Sigmoid colon (tissue), 7 donors: ENCODE data around the gene ARID3C. TPM values are rescaled to one million over a fixed set of nuclear protein-coding genes. Genes with fewer than 3 reads are reported as not detected.

Experiments used
- DNase-seq: peaks from one replicate; pipeline ENCODE4 v3.0.0-alpha.2; 2019
- H3K27ac ChIP-seq, 4 donors: fragments of 200-600 bp; sonication (generic); one replicate each; pipeline ENCODE4 v1.5.1; 2016 to 2019; ENCODE audit warnings: mild to moderate bottlenecking in 1 of 4
- H3K27me3 ChIP-seq, 3 donors: fragments of 200-600 bp; sonication (generic); one replicate each; pipeline ENCODE4 v1.5.1; 2019; ENCODE audit warnings: mild to moderate bottlenecking in 1 of 3
- H3K36me3 ChIP-seq, 4 donors: fragments of 200-600 bp; sonication (generic); one replicate each; pipeline ENCODE4 v1.5.1; 2016 to 2019
- H3K4me1 ChIP-seq, 4 donors: fragments of 200-600 bp; sonication (generic); one replicate each; pipeline ENCODE4 v1.5.1; 2017 to 2019
- H3K4me3 ChIP-seq, 4 donors: fragments of 200-600 bp; sonication (generic); one replicate each; pipeline ENCODE4 v1.5.1; 2017 to 2019; ENCODE audit warnings: mild to moderate bottlenecking in 2 of 4, moderate library complexity in 1 of 4
- H3K9me3 ChIP-seq, 4 donors: fragments of 200-600 bp in 3 of 4; sonication (generic) in 3 of 4; one replicate each; pipeline versions ENCODE4 v1.5.1 to v1.6.1; 2013 to 2019
- EP300 ChIP-seq, 4 donors: sonication (generic); formaldehyde crosslinking; IDR thresholded peaks; one replicate each; pipeline ENCODE4 v1.6.1; 2017; ENCODE audit warnings: antibody characterized with exemption in 4 of 4
- POLR2A ChIP-seq, 2 donors: fragments of 450-650 bp; IDR thresholded peaks; one replicate each; pipeline ENCODE4 v1.6.1; 2016; ENCODE audit warnings: antibody characterized with exemption in 2 of 2, mild to moderate bottlenecking in 2 of 2, moderate library complexity in 2 of 2
- POLR2AphosphoS5 ChIP-seq, 4 donors: sonication (generic); formaldehyde crosslinking; IDR thresholded peaks; one replicate each; pipeline ENCODE4 v1.6.1; 2017; ENCODE audit warnings: antibody characterized with exemption in 4 of 4
- WGBS, 2 donors: extraction: QIAGEN DNeasy Blood & Tissue Kit; methylation state at CpG; one replicate each; pipeline ENCODE4 v1.1.7; 2013; 5-methylcytosine and 5-hydroxymethylcytosine counted together
- intact Hi-C: fragments of 100-400 bp; cut with DNase I; formaldehyde crosslinking; loops from one replicate; pipeline ENCODE4 v1.15.1; 2023
- polyA plus RNA-seq, 3 donors: library from polyadenylated mRNA; stranded (reverse); fragments of 200-250 nt; gene quantifications; one replicate each; pipeline ENCODE4 v1.2.3, GENCODE V29; 2013
- small RNA-seq, 3 donors: library from RNA; depleted of rRNA; stranded (forward); fragments of <200 nt; gene quantifications; one replicate each; pipeline ENCODE3, GENCODE V24; 2016
- total RNA-seq, 4 donors: library from RNA; depleted of rRNA; stranded (reverse); fragments of >200 nt; gene quantifications; one replicate each; pipeline ENCODE4 v1.1.0, GENCODE V29; 2016
- TF ChIP-seq, protein P1 (sequence below), 4 experiments: fragments of 450-650 bp in 3 of 4; fragments of 200-600 bp in 1 of 4; IDR thresholded peaks; one replicate each; pipeline ENCODE4 v1.5.1; 2016 to 2019; ENCODE audit warnings: antibody characterized with exemption in 4 of 4, mild to moderate bottlenecking in 3 of 4, moderate library complexity in 2 of 4
- donor health status: healthy with polysubstance abuse.
- donor health status: Bipolar disorder and iron deficiency.
- donor health status: healthy.

ARID3C gene
- total and polyA plus RNA-seq, 7 donors: 0.06 TPM; not detected in 6

DNA sequence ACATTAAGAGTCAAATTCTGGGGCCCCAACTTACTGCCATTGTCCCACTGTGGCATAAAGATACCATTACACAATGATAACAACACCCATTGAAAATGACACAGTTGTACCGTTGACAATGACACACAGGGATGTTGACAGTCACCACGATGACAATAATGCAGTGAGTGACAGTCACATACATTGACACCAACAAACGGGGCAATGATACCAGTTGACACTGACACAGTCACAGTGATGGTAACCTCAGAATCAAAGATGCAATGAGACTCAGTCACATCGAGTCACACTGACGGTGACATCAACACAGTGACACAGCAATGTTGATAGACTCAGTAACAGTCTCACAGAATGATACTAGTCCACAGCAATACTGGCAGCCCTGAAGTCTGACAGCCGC, 56.2 kb downstream of the ARID3C start:
- intact Hi-C loops: no loop called here
- 63 to 87% methylated on average over 6 of the region's 6 CpGs for WGBS, 2 donors
- TF ChIP-seq POLR2AphosphoS5 (IDR thresholded peaks at IDR 0.05): no peak
- TF ChIP-seq, protein P1, sequence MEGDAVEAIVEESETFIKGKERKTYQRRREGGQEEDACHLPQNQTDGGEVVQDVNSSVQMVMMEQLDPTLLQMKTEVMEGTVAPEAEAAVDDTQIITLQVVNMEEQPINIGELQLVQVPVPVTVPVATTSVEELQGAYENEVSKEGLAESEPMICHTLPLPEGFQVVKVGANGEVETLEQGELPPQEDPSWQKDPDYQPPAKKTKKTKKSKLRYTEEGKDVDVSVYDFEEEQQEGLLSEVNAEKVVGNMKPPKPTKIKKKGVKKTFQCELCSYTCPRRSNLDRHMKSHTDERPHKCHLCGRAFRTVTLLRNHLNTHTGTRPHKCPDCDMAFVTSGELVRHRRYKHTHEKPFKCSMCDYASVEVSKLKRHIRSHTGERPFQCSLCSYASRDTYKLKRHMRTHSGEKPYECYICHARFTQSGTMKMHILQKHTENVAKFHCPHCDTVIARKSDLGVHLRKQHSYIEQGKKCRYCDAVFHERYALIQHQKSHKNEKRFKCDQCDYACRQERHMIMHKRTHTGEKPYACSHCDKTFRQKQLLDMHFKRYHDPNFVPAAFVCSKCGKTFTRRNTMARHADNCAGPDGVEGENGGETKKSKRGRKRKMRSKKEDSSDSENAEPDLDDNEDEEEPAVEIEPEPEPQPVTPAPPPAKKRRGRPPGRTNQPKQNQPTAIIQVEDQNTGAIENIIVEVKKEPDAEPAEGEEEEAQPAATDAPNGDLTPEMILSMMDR (IDR thresholded peaks at IDR 0.05): no peak
- TF ChIP-seq EP300 (IDR thresholded peaks at IDR 0.05): no peak
- TF ChIP-seq POLR2A (IDR thresholded peaks at IDR 0.05): no peak
- Histone ChIP-seq H3K4me1 (peaks cover 0 to 22% (median 13%) of the 10 kb centered on the region in 4 donors), H3K36me3 (no peaks in the 10 kb centered on the region), H3K27ac (no peak overlapping the region), H3K9me3 (no peaks in the 10 kb centered on the region), H3K27me3 (peaks cover 5 to 30% (median 8%) of the 10 kb centered on the region in 3 donors), H3K4me3 (no peak overlapping the region)
- DNase-seq: no peak

DNA sequence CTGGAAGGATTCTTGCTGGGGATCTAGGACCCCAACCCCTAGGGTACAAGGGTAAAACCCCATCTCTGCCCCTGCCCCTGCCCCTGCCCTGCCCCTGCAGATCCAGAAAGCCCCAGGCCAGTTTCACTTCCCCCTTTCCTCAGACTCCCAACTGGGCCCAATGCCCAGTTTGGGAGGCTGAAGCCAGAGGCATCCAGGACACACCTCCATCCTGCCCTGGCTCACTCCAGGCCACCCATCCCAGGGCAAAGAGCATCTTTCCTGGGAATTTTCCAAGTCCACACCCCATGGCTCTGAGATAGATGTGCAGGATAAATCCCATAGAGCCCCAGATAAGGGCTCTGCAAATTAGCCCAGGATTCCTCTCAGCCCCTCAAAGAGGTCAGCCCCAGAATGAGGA, 56.8 kb downstream of the ARID3C start:
- peaks cover 0 to 17% (median 9%) of the 10 kb centered on the region in 4 donors for H3K4me1 ChIP-seq
- TF ChIP-seq POLR2A (IDR thresholded peaks at IDR 0.05) (no peak), EP300 (IDR thresholded peaks at IDR 0.05) (no peak)
- TF ChIP-seq, protein P1 (IDR thresholded peaks at IDR 0.05): no peak
- peaks cover 0 to 25% (median 3%) of the 10 kb centered on the region in 3 donors for H3K27me3 ChIP-seq
- H3K27ac ChIP-seq: no peak overlapping the region
- DNase-seq: no peak
- H3K4me3 ChIP-seq: no peak overlapping the region
- intact Hi-C loops: no loop called here
- no peaks in the 10 kb centered on the region for H3K36me3 ChIP-seq
- H3K9me3 ChIP-seq: no peaks in the 10 kb centered on the region

DNA sequence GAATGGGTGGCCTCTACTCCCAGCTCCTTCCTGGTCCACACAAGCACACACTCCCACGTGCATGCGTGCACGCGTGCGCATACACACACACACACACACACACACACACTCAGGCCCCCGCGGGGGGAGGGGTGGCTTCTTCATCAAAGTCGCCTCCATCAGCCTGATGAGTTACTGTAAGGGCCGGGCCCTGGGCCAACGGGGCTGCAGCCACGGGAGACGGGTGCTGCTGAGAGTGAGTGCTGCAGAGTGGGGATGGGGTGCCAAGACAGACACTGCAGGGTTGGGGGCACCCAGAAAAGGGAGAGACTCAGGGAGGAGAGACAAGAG, 57.4 kb downstream of the ARID3C start:
- no peaks in the 10 kb centered on the region for H3K9me3 ChIP-seq
- TF ChIP-seq EP300 (IDR thresholded peaks at IDR 0.05) (no peak), POLR2A (IDR thresholded peaks at IDR 0.05) (no peak), POLR2AphosphoS5 (IDR thresholded peaks at IDR 0.05) (no peak)
- TF ChIP-seq, protein P1 (IDR thresholded peaks at IDR 0.05): no peak
- no peak overlapping the region for H3K27ac ChIP-seq
- H3K36me3 ChIP-seq: no peaks in the 10 kb centered on the region
- intact Hi-C loops: no loop called here
- 40 to 72% methylated on average over 12 of the region's 12 CpGs for WGBS, 2 donors
- peaks cover 0 to 17% (median 9%) of the 10 kb centered on the region in 4 donors for H3K4me1 ChIP-seq
- no peak overlapping the region for H3K4me3 ChIP-seq
- H3K27me3 ChIP-seq: peaks cover 0 to 18% (median 0%) of the 10 kb centered on the region in 3 donors
- DNase-seq: no peak

Small RNA genes lying within 50 kb of the gene (small RNA-seq; reads per million reads assigned to genes)
- gene CCL27: 0 reads per million in 3 donors

Other genes with a start within 250 kb of the ARID3C start
- gene FAM219A, start 170.5 kb downstream of the ARID3C start, total RNA-seq: 10 to 100 TPM in 1 of 4 donors, 1 to 10 TPM in 3; 7.4 to 10.2 (median 8.8) TPM
- 1 to 10 TPM; 3.0 to 7.9 (median 3.2) TPM for gene FAM219A, start 170.5 kb downstream of the ARID3C start, polyA plus RNA-seq
- gene DNAI1, start 170.3 kb downstream of the ARID3C start, total RNA-seq: under 1 TPM in 1 of 4 donors, not detected in 3; under 0.01 TPM
- gene DNAI1, start 170.3 kb downstream of the ARID3C start, polyA plus RNA-seq: under 1 TPM in 1 of 3 donors, not detected in 2; 0.01 TPM
- 1 to 10 TPM in 1 of 4 donors, not detected in 3; 2.5 TPM for gene ENHO, start 106.1 kb downstream of the ARID3C start, total RNA-seq
- gene ENHO, start 106.1 kb downstream of the ARID3C start, polyA plus RNA-seq: 1 to 10 TPM; 1.9 to 7.4 (median 6.0) TPM
- gene CNTFR, start 39.3 kb downstream of the ARID3C start, total RNA-seq: 10 to 100 TPM in 1 of 4 donors, 1 to 10 TPM in 3; 3.0 to 12.9 (median 7.5) TPM
- 1 to 10 TPM; 1.6 to 4.6 (median 4.2) TPM for gene CNTFR, start 39.3 kb downstream of the ARID3C start, polyA plus RNA-seq
- 10 to 100 TPM; 23.3 to 44.3 (median 31.5) TPM for gene RPP25L, start 17.0 kb downstream of the ARID3C start, total RNA-seq
- gene RPP25L, start 17.0 kb downstream of the ARID3C start, polyA plus RNA-seq: 10 to 100 TPM; 47.4 to 72.1 (median 49.2) TPM
- gene DCTN3, start 8.6 kb downstream of the ARID3C start, total RNA-seq: 100 to 1,000 TPM in 2 of 4 donors, 10 to 100 TPM in 2; 59.6 to 122 (median 106) TPM
- 10 to 100 TPM; 84.0 to 90.7 (median 86.7) TPM for gene DCTN3, start 8.6 kb downstream of the ARID3C start, polyA plus RNA-seq
- gene SIGMAR1, start 8.7 kb upstream of the ARID3C start, total RNA-seq: 10 to 100 TPM; 69.0 to 82.6 (median 72.6) TPM
- gene SIGMAR1, start 8.7 kb upstream of the ARID3C start, polyA plus RNA-seq: 10 to 100 TPM; 12.0 to 71.5 (median 13.2) TPM
- 10 to 100 TPM; 28.8 to 51.0 (median 33.1) TPM for gene GALT, start 17.6 kb upstream of the ARID3C start, total RNA-seq
- gene GALT, start 17.6 kb upstream of the ARID3C start, polyA plus RNA-seq: 10 to 100 TPM; 15.6 to 44.8 (median 21.7) TPM
- gene IL11RA, start 23.1 kb upstream of the ARID3C start, total RNA-seq: 100 to 1,000 TPM in 1 of 4 donors, 10 to 100 TPM in 3; 67.3 to 110 (median 90.7) TPM
- gene IL11RA, start 23.1 kb upstream of the ARID3C start, polyA plus RNA-seq: 10 to 100 TPM in 1 of 3 donors, 1 to 10 TPM in 2; 1.4 to 14.8 (median 7.2) TPM
- not detected for gene CCL27, start 33.6 kb upstream of the ARID3C start, total RNA-seq
- under 1 TPM in 1 of 3 donors, not detected in 2; 0.63 TPM for gene CCL27, start 33.6 kb upstream of the ARID3C start, polyA plus RNA-seq
- 1 to 10 TPM in 1 of 4 donors, not detected in 3; 5.8 TPM for gene CCL19, start 62.2 kb upstream of the ARID3C start, total RNA-seq
- gene CCL19, start 62.2 kb upstream of the ARID3C start, polyA plus RNA-seq: 100 to 1,000 TPM in 1 of 3 donors, 1 to 10 TPM in 2; 1.8 to 415 (median 1.8) TPM
- gene CCL21, start 81.1 kb upstream of the ARID3C start, total RNA-seq: 100 to 1,000 TPM in 3 of 4 donors, 10 to 100 TPM in 1; 61.6 to 214 (median 160) TPM
- 100 to 1,000 TPM in 1 of 3 donors, 10 to 100 TPM in 1, 1 to 10 TPM in 1; 1.4 to 204 (median 41.4) TPM for gene CCL21, start 81.1 kb upstream of the ARID3C start, polyA plus RNA-seq